HG03139 (cell line): Measurements from ENCODE around the gene GMPPA.

Experiments
- ATAC-seq: cut with Tn5 transposase; IDR thresholded peaks from one replicate; pipeline ENCODE4 v1.9.1; 2021; ENCODE audit not compliant: unreplicated experiment

The GMPPA gene

DNA sequence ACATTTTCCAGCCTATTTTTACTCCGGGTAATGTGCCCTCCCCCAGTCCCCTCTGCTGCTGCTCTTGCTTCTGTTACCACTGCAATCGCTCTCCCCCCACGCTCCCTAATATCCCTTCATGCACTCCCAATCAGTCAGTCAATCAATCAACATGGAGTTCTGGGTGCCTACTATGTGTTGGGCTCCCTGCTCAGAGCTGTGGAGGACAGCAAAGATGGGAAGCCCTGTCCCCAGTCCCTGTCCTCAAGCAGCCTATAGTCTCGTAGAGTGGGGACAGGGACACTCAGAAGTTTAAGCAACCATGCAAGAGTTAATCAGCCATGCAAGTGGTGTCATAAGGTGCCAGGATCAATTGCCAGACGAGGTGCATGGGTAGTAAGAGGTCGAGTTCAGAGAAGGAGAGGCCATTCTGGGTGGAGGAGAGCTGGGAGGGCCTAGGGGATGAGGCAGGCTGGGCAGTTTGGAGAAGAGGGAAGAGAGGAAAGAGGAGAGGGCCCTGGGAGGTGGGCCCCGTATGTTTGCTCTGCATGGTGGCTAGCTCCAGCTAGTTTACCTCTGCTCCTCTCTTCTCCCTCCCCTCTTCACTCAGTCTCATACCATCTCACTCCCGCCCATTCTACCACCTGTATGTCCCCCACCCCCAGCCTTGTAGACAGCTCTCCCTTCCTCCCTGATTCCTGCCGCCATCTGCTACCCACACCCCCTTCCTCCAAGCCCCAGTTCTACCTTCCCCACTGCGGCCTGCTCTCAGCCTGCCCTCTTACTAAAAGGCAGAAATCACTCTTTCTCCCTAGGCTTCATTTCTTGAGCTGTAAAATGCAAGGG is 19.5 kb downstream of the GMPPA start:
- no peak for ATAC-seq

DNA sequence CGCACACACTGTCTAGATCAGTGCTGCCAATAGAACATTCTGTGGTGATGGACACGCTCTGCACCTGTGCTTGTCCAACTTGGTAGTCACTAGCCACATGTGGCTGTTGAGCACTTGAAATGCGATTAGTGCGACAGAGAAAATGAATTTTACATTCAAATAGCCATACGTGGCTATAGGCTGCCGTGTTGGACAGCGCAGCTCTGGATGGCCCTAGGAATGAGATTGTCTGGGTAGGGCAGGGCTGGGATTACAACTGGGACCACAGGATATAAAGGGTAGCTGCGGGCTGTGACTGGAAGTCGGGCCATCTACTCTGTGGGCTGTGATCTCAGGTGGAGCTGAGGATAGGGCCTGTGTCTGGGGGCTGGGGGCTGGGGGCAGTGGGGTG is 20.8 kb downstream of the GMPPA start:
- no peak for ATAC-seq

DNA sequence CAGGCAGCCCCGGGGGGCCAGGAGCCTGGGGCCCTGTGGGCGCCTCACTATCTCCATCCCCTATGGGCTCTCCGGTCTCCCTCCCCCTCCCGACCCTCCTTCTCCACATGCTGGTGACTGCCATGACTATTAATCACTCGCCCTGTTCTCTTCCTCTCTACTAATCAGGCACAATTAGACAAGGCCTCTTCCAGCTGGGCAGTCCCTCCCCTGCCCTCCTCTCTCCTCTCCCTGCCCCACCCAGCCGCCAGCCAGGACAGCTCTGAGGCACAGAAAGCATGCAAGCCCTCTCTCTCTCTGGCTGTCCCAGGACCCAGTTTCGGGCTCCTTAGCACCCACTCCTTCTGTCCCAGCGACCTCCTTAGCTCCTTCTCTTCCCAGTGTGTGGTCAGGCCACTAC is 21.4 kb downstream of the GMPPA start:
- no peak for ATAC-seq

DNA sequence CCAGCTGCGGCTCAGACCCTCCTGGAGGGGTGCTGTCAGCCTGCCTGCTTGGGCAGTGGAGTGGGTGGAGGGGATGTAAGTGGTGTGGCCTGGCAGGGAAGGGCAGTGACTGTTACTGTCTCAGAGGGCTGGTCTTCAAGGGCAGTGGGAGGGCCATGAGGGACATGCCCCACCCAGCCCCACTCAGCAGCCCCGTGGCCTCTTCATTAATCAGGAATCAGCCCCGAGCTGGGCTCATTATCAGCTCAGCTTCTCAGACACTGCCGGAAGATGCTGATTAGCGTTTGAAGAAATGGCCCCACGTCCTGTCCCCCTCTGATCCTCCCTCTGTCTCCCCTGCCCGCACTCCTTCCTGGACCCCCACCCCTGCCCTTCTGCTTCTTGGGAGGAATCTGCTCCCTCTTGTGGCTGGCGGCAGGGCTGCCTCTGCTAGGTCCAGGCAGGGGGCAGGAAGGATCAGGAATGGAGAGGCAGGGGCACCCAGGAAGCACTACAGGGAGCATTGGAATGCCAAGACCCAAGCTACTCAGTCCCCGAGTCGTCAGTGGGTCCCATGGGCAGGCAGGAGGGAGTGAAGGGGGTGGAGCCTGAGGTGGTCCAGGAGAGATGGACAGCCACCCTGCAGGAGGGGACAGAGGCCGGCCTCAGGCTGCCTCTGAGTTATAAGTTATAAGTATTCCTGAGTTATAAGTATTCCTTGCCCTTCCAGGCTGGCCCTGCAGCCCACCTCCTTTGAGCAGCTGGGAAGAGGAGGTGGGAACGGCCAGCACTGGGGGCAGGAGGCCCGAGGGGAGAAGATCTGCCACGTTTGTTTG is 22.6 kb downstream of the GMPPA start:
- no peak for ATAC-seq

DNA sequence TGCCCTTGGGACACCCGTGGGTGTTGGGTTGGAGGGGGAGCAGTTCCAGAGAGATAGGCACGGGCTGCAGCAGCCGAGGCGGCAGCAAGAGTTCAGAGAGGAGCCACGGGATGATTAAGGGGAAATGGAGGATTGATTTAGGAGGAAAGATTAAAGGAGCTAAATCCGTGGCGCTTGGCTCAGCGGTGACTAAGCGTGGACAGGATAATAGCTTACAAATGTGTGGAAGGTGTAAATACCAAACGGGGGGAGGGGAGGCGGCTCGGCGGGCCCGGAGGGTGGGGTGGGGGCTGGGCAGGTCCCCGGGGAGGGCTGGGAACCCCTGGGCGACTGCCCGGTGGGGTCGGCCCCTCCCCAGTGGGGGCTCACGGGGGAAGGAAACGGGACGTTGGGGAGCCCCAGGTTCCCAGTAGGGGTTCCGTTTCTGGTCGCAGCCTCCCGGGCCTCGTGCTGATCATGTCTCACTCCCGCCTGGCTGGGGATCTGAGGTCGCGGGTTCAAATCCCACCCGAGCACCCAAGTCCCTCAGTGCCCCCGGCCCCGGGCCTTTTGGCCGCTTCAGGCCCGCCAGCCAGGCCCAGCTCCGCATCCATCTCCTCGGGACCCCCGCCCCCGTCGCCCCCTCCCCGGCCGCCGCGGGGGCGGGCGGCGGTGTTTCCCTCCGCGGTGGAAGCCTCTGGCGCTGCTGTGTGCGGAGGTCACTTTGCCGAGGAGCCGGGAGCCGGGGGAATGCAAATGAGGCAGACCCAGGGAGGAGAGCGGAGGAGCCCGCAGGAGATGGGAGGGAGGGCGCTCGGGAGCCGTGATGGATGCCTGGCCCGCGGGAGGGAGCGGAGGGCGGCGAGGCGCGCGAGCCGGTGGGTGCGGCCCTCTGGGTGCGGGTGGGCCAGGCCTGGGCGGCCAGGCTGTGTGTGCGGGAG is 23.7 kb downstream of the GMPPA start:
- no peak for ATAC-seq

DNA sequence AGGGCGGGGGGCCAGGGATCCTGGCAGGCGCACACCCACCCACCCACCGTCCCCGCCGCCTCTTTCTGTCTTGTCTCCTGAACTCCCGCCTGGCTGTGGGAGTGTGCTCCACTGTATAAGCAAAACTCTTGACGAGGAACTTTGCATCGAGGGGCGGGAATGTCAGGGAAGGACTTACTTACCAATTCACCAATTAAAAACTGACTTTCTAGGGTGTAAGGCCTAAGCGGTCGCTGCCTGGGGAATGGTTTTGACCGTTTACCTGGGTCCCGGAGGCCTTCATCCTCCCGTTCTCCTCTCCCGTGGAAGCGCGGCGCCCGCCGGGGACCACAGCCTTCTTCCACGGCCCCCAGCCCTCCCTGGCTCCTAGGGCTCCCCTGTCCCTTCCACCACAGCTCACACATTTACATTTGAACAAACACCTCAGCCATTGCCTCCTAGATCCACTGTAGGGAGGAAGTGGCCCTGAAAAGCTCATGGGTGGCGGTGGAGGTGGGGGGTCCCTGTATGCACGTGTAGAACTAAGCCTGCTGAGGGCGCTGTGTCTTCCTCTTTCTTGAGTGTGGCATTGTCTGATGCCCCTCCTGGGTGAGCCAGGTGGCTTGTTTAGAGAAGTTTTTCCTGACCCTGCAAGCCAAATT is 24.5 kb downstream of the GMPPA start:
- no peak for ATAC-seq

DNA sequence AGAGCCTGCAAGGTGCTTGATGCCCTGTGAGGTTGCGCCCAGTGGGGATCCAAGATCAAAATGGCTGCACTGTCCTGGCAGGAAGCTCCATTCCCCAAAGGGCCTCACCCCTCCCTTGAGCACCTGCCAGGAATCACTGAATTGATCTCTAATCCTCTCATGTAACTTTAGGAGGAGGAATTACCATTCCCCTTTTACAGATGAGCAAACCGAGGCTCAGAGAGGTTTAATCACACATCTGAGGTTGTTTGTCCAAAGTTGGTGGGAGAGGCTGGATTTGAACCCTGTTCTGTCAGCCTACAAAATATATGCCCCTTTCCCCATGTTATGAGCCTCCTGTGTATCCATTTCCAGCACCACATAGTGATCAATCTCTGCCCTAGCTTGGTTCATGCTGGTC is 26.1 kb downstream of the GMPPA start:
- no peak for ATAC-seq

DNA sequence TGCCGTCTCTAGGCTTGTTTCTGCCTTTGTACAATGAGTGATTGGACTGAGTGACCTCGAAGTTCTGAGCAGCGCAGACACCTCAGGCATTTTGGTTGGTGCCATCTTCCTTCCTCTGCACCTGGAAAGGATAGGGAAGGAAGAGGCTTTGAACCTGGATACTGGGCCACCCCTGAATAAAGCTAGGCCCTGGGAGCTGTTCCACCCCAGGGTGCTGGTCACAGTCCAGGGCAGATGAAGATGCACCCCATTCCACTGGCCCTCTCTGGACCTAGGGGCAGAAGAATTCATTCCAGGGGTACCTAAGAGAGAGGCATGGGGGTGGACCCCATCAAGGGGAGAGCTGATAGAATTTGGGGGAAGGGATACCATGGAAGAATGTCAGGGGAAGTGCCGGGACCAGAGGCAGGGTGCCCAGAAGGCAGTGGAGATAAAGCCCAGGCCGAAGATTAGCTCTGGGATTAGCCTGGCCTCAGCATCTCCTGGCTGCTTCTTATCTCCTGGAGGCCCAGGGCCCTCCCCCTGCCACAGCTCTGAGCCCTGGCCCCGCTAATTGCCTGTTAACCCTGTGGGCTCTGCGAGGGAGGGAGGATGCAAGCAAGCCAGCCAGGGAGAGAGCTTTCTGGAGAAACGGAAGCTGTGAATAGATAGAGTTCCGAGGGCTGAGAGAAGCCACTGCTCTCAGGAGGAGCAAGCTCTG is 27.0 kb downstream of the GMPPA start:
- no peak for ATAC-seq

DNA sequence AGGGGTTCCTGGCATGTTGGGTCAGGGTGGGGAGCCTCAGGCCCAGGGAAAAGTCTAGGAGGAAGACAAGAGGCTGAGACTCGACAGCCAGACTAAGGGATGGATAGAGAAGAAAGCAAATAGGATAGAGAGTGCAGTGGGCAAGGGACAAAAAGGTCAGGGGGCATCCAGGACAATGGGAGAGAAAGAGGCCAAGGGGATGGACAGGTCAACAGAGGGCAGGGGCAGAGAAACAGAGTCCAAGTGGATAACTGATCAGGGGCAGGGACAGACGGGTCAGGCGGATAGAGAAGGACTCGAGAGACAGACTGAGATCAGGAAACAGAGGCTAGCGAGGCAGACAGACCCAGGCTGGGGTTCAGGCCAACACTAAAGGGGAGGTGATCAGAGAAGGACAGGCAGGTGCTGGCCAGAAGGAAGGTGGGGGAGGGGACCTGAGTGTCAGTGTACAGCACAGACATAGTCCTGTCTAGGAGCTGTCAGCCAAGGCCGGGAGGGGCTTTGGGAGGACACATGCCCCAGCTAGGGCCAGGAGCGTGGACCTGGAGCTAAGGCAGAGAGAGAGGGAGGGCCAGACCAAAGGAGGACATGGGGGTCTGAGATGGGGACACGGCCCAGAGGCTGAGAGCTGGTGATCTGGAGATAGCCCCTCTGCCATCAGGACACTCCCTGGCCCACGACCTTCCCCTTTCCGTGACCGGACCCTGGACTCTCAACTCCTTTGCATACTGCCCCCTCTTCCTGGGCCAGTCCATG is 27.8 kb downstream of the GMPPA start:
- no peak for ATAC-seq

DNA sequence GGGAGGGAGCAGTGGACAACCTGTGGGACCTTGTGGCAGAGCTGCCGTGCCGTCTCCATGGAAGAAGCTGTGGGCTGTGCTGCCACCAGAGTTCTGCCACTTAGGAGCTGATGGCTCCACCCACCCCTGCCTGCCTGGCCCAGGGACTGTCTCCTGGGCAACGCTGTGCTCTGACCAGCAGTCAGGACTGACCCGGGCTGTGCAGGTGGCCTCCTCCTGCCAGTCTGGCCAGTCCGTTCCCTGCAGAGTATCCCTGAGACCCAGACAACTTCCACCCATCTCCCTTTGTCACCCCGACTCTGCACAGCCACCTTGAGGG is 28.3 kb downstream of the GMPPA start:
- ATAC-seq: no peak

DNA sequence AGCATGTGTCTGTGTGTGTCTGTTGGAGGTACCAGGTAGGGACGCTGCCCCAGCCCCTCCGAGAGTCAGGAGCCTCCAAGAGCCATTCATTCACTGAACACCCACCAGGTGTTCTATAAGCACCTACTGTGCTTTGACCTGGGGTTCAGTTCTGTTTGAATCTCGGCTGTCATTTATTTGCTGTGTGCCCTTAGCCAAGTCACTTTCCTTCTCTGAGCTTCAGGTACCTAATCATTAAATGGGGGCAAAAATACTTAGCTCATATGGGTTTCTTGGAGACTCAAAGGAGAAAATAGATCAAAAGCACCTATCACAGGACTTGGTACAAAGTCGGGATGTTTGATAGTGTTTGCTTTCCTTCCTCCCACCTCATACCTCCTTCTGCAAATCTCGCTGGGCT is 28.8 kb downstream of the GMPPA start:
- no peak for ATAC-seq

DNA sequence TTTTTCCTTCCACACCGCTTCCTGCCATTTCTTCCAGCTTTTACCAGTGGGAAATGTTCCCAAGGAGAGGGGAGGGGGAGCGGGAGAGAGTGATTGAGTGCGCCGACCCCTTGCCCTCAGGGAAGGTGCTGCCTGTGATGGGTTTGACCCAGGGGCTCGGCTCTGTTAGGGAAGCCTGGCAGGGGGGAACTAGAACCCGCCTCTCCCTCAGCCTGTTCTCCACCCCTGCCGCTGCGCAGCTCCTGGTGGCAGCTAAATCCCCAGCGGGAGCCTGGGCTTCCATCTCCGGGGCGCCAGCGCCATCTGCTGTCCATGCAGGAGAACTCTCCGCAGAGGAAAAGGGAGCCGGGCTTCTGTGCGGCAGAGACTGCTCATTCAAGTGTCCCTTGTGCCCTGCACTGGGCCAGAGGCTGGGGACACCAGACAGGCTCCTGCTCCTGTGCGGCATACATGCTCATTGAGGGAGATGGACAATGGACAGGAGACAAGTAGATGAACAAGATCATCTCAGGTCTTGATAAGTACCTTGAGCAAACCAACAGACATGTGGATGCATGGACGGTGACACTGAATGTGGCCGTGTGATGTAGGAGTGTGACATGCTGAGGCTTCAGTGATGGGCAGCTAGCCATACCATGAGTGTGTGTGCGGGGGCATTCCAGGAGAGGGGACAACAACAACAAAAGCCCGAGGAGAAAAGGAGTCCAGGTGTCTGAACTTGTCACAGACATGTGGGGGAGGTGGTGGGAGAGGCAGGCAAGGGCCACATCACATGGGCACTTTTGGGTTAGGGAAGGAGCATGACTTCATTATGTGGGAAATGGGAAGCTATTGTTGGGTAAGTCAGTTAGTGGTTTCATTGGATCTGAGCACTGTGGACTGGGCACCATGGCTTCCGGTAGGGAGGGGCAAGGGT is 31.6 kb downstream of the GMPPA start:
- peak; percentile 83 for ATAC-seq

DNA sequence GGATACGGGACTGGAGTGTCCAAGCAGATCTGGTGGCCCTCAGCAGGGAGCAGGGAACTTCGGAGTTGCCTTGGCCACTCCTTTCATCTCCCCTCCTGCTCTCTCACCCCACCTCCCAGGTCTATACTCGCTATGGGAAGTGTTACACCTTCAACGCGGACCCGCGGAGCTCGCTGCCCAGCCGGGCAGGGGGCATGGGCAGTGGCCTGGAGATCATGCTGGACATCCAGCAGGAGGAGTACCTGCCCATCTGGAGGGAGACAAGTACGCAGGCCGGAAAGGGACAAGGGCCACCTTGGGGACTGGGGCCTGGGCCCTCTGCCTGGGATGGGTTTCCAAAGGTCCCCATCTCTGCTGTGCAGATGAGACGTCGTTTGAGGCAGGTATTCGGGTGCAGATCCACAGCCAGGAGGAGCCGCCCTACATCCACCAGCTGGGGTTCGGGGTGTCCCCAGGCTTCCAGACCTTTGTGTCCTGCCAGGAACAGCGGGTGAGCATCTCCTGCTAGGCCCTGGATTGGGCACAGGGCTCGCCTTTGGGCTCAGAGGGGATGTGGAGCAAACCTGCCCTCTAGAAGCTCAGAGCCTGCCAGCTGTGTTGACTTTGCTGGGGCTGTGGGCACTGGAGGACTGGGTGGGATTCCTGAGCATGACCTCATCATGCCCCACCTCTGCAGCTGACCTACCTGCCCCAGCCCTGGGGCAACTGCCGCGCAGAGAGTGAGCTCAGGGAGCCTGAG is 33.1 kb downstream of the GMPPA start:
- no peak for ATAC-seq

DNA sequence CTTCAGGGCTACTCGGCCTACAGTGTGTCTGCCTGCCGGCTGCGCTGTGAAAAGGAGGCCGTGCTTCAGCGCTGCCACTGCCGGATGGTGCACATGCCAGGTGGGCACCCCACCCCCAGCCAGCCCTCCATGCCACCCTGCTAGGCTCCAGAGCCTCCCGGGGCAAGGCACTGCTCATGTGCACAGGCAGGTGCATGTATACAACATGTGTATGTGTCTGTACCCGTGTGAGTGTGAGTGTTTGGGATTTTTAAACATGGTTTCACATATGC is 33.6 kb downstream of the GMPPA start:
- ATAC-seq: no peak

DNA sequence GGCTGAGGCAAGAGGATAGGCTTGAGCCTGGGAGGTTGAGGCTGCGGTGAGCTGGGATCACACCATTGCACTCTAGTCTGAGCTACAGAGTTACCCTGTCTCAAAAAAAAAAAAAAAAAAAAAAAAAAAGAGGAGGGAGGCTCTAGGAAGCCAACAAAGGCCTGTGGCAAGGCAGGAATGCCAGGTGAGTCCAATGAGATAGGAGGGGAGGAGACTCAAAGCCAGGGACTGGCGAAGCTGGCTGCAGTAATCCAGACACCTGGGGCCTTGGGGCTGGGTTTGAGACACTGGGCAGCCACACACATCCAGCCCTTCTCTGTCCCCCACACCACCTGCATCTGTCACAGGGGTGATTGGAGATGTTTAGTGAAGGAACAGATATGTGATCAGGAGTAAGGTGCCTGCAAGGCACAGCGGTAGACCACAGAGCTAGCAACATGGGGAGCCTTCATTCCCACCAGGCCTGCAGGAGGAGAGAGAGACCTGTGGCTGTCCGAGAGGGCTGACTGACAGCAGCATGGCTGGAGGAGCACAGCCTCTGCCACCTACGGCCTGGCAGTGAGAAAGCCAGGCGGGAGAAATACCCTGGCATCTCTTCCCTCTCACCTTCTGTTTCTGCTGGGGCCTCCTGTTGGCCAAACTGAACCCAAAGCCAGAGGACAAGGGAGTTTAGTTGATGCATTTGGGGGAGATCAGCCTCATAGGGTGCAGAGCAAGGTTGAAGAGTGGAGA is 35.4 kb downstream of the GMPPA start:
- no peak for ATAC-seq

DNA sequence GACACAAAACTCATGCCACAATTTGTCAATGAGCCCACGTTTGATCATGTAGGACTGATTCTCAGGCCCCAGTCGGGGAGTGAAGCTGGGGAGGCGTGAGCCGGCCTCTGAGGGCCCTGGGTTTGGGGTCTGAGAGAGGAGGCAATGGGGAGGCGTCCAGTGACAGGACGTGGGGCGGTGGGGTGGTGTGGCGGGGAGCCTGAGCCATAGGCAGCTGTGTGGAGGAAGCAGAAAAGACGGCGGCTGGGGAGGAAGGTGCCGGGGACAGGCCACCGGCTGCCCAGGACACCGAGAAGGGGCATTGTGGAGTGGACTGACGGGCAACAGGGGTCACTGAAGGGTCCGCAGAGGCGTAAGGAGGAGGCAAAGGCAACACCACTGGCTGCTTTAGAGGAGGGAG is 37.7 kb downstream of the GMPPA start:
- no peak for ATAC-seq

DNA sequence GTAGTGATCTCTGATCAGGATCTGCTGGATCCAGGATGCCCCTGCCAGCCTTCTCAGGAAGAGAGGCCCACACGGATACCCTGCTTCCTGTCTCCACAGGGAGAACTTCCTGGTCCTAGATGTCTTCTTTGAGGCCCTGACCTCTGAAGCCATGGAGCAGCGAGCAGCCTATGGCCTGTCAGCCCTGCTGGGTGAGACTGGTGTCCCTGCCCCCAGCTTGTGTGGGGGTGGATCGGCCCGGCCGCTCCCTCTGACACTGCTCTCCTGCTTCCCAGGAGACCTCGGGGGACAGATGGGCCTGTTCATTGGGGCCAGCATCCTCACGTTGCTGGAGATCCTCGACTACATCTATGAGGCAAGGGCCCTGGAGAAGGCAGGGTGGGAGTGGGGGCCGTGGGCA is 38.3 kb downstream of the GMPPA start:
- ATAC-seq: no peak
